Tibial artery (tissue), 4 donors: ENCODE data around the gene ZNF609.

Experiments used
- DNase-seq, 2 donors: peaks; one replicate each; pipeline ENCODE4 v3.0.0-alpha.2; 2019
- H3K27ac ChIP-seq, 2 donors: fragments of 200-600 bp; sonication (generic) in 1 of 2; 1 replicate in 1 of 2; 2 replicates in 1 of 2; pipeline ENCODE4 v1.5.1; 2018 to 2019; ENCODE audit warnings: mild to moderate bottlenecking in 1 of 2
- H3K27me3 ChIP-seq, 2 donors: fragments of 200-600 bp; sonication (generic) in 1 of 2; one replicate each; pipeline versions ENCODE4 v1.5.1 to v1.6.0; 2016 to 2019
- H3K36me3 ChIP-seq, 3 donors: fragments of 200-600 bp; sonication (generic) in 2 of 3; one replicate each; pipeline ENCODE4 v1.5.1; 2016 to 2019; ENCODE audit warnings: mild to moderate bottlenecking in 2 of 3
- H3K4me1 ChIP-seq, 4 donors: fragments of 200-600 bp; sonication (generic) in 2 of 4; 1 replicate in 3 of 4; 2 replicates in 1 of 4; pipeline ENCODE4 v1.5.1; 2016 to 2019
- H3K4me3 ChIP-seq, 2 donors: fragments of 200-600 bp; sonication (generic) in 1 of 2; 1 replicate in 1 of 2; 2 replicates in 1 of 2; pipeline ENCODE4 v1.5.1; 2018 to 2019; ENCODE audit warnings: mild to moderate bottlenecking in 2 of 2
- H3K9me3 ChIP-seq, 3 donors: fragments of 200-600 bp; sonication (generic) in 1 of 3; one replicate each; pipeline ENCODE4 v1.5.1; 2016 to 2019
- CTCF ChIP-seq, 2 experiments: fragments of 200-600 bp in 1 of 2; fragments of 450-650 bp in 1 of 2; IDR thresholded peaks; one replicate each; pipeline ENCODE4 v1.5.1; 2017 to 2019; ENCODE audit warnings: antibody characterized with exemption in 2 of 2, mild to moderate bottlenecking in 1 of 2, moderate library complexity in 1 of 2
- intact Hi-C: fragments of 100-400 bp; cut with DNase I; formaldehyde crosslinking; loops from one replicate; pipeline ENCODE4 v1.15.0; 2023; ENCODE audit warnings: low total_unique reads

ZNF609 gene

DNA sequence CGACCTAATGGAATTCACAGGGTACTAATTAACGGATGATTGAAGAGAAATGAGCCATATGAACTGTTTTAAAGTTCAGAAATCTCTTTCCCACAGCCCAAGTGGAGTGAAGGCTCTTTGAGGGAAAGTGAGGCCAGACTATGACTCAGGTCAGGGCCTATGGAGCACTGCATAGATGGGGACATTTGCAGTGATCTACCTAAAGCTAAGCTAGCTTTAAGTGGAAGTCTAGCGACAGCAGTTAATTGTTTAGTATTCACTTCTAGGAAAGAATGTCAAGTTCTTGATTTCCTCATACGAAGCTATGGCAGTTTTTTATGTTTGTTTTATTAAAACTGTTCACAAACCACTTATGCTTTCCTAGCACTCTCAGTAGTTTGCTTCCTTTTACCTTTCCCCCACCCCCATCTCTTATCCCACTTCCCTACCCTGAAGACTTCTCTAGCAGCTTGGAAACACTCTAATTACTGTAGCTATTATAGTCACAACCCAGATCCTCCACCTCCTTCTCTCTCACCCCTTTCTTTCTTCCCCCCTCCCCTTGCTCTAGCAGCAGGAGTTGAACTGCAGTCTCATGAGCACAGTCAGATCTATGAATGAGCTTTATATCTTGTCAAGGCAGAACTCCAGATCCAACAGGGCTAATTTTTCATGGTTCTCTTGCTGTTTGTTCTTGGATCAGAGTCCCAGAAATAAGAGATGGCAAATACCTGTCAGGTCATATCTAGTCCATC lies 6.2 kb downstream of the ZNF609 start:
- intact Hi-C loops: no loop called here
- no peak overlapping the region for H3K27ac ChIP-seq
- H3K4me1 ChIP-seq: peaks cover 0 to 66% (median 31%) of the 10 kb centered on the region in 4 donors
- H3K4me3 ChIP-seq: no peak overlapping the region
- H3K36me3 ChIP-seq: no peaks in the 10 kb centered on the region
- DNase-seq: no peak
- H3K9me3 ChIP-seq: no peaks in the 10 kb centered on the region
- no peaks in the 10 kb centered on the region for H3K27me3 ChIP-seq
- no peak for TF ChIP-seq CTCF (IDR thresholded peaks at IDR 0.05)

DNA sequence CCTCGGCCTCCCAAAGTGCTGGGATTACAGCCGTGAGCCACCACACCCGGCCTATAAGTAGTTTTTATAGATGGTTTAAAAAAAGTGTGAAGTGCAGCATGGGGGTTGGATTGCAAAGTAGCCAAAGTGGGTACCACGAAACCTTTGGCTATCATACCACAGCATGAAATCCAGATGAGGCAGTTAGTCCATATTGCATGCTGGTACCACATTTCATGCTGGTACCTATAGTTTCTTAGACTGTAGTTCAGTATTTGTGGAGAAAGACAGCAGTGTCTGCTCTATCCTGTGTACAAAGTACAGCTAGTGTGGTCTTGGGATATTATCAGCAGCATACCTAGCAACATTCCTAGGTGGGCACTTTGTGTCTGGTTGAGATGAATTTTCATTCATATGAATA lies 11.8 kb downstream of the ZNF609 start:
- Histone ChIP-seq H3K27ac (no peak overlapping the region), H3K4me1 (peaks cover 0 to 20% (median 11%) of the 10 kb centered on the region in 4 donors), H3K27me3 (no peaks in the 10 kb centered on the region), H3K4me3 (no peak overlapping the region), H3K36me3 (no peaks in the 10 kb centered on the region), H3K9me3 (no peaks in the 10 kb centered on the region)
- intact Hi-C loops: no loop called here
- DNase-seq: no peak
- no peak for TF ChIP-seq CTCF (IDR thresholded peaks at IDR 0.05)

GRCh38 chr15:64474846-64475245 lies 14.5 kb downstream of the ZNF609 start:
- Histone ChIP-seq H3K27ac (no peak overlapping the region), H3K9me3 (no peaks in the 10 kb centered on the region), H3K4me1 (peaks cover 0 to 14% (median 6%) of the 10 kb centered on the region in 4 donors), H3K27me3 (no peaks in the 10 kb centered on the region), H3K4me3 (no peak overlapping the region), H3K36me3 (no peaks in the 10 kb centered on the region)
- no peak for TF ChIP-seq CTCF (IDR thresholded peaks at IDR 0.05)
- DNase-seq: no peak
- intact Hi-C loops: no loop called here

GRCh38 chr15:64476550-64476949 lies 16.2 kb downstream of the ZNF609 start:
- Histone ChIP-seq H3K4me3 (no peak overlapping the region), H3K4me1 (peaks cover 0 to 5% (median under 1%) of the 10 kb centered on the region in 4 donors), H3K9me3 (no peaks in the 10 kb centered on the region), H3K36me3 (no peaks in the 10 kb centered on the region), H3K27me3 (no peaks in the 10 kb centered on the region), H3K27ac (no peak overlapping the region)
- no peak for DNase-seq
- no peak for TF ChIP-seq CTCF (IDR thresholded peaks at IDR 0.05)
- intact Hi-C loops: no loop called here

GRCh38 chr15:64478863-64479262 lies 18.5 kb downstream of the ZNF609 start:
- H3K36me3 ChIP-seq: no peaks in the 10 kb centered on the region
- H3K27ac ChIP-seq: no peak overlapping the region
- H3K27me3 ChIP-seq: no peaks in the 10 kb centered on the region
- no peak overlapping the region for H3K4me3 ChIP-seq
- H3K4me1 ChIP-seq: peaks cover 0 to 3% (median 0%) of the 10 kb centered on the region in 4 donors
- TF ChIP-seq CTCF (IDR thresholded peaks at IDR 0.05): no peak
- intact Hi-C loops: no loop called here
- DNase-seq: no peak
- no peaks in the 10 kb centered on the region for H3K9me3 ChIP-seq
